ENCODE measurements around the gene DMAC2L.

GRCh38 chr14:50335389-50335788, 23.3 kb downstream of the DMAC2L start:
- TF ChIP-seq POLR2A (IDR thresholded peaks at IDR 0.05) = no peak
- TF ChIP-seq, protein P1, sequence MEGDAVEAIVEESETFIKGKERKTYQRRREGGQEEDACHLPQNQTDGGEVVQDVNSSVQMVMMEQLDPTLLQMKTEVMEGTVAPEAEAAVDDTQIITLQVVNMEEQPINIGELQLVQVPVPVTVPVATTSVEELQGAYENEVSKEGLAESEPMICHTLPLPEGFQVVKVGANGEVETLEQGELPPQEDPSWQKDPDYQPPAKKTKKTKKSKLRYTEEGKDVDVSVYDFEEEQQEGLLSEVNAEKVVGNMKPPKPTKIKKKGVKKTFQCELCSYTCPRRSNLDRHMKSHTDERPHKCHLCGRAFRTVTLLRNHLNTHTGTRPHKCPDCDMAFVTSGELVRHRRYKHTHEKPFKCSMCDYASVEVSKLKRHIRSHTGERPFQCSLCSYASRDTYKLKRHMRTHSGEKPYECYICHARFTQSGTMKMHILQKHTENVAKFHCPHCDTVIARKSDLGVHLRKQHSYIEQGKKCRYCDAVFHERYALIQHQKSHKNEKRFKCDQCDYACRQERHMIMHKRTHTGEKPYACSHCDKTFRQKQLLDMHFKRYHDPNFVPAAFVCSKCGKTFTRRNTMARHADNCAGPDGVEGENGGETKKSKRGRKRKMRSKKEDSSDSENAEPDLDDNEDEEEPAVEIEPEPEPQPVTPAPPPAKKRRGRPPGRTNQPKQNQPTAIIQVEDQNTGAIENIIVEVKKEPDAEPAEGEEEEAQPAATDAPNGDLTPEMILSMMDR (IDR thresholded peaks at IDR 0.05) = peak in 1 of 4 experiments; percentile 22
- TF ChIP-seq EP300 (IDR thresholded peaks at IDR 0.05) = peak in 1 of 4 donors; percentile 29
- TF ChIP-seq POLR2AphosphoS5 (IDR thresholded peaks at IDR 0.05) = peak; percentile 24 to 66 (median 46)
